ENCODE results near the gene USH2A.
"Not testable (repeated sequence)": the region's sequence is repeated elsewhere in the genome, so short reads cannot be mapped to it uniquely, and the experiment has no call there.

The USH2A gene

GRCh38 chr1:216028631-216029030, 394.6 kb downstream of the USH2A start:
- no peak for DNase-seq

- no peak for DNase-seq
Measured at GRCh38 chr1:216024546-216024945, 398.7 kb downstream of the USH2A start.

- no peak for DNase-seq
Measured at GRCh38 chr1:216020743-216021345, 402.4 kb downstream of the USH2A start.

GRCh38 chr1:216015116-216015515, 408.1 kb downstream of the USH2A start:
- DNase-seq = no peak

GRCh38 chr1:216014086-216014485, 409.2 kb downstream of the USH2A start:
- no peak for DNase-seq

GRCh38 chr1:216009456-216009855, 413.8 kb downstream of the USH2A start:
- not testable (repeated sequence) for DNase-seq

- no peak for DNase-seq
Measured at GRCh38 chr1:216005916-216006315, 417.3 kb downstream of the USH2A start.

- no peak for DNase-seq
Measured at GRCh38 chr1:215992620-215993019, 430.6 kb downstream of the USH2A start.

- DNase-seq = no peak
Measured at GRCh38 chr1:215987092-215987875, 436.0 kb downstream of the USH2A start.

GRCh38 chr1:215986401-215986800, 436.8 kb downstream of the USH2A start:
- no peak for DNase-seq

GRCh38 chr1:215983680-215984079, 439.6 kb downstream of the USH2A start:
- no peak for DNase-seq

- DNase-seq = no peak
Measured at GRCh38 chr1:215971793-215972441, 451.3 kb downstream of the USH2A start.

- DNase-seq = no peak
Measured at GRCh38 chr1:215970406-215970805, 452.8 kb downstream of the USH2A start.

- DNase-seq = no peak
Measured at GRCh38 chr1:215963621-215964020, 459.6 kb downstream of the USH2A start.

GRCh38 chr1:215963040-215963439, 460.2 kb downstream of the USH2A start:
- no peak for DNase-seq

GRCh38 chr1:215958841-215959240, 464.4 kb downstream of the USH2A start:
- DNase-seq = no peak

GRCh38 chr1:215957663-215958062, 465.6 kb downstream of the USH2A start:
- no peak for DNase-seq

GRCh38 chr1:215932558-215932957, 490.7 kb downstream of the USH2A start:
- DNase-seq = no peak

GRCh38 chr1:215926670-215927069, 496.6 kb downstream of the USH2A start:
- DNase-seq = no peak

- DNase-seq = no peak
Measured at GRCh38 chr1:215923129-215923824, 500.0 kb downstream of the USH2A start.

- DNase-seq = no peak
Measured at GRCh38 chr1:215911406-215911968, 511.8 kb downstream of the USH2A start.

GRCh38 chr1:215905493-215906115, 517.6 kb downstream of the USH2A start:
- no peak for DNase-seq

- no peak for DNase-seq
Measured at GRCh38 chr1:215900684-215901083, 522.6 kb downstream of the USH2A start.

All from activated gamma-delta T cell treated with Interleukin-2 at 50 U/mL for 16 hours (primary cell).